Activated CD4-positive, CD25-positive, alpha-beta regulatory T cell treated with anti-CD3 and anti-CD28 coated beads, Interleukin-2, amount 50 U/mL, for 72 hours (primary cell): ENCODE measurements around the gene SPEM2.
"Not testable (repeated sequence)": the region's sequence is repeated elsewhere in the genome, so short reads cannot be mapped to it uniquely, and the experiment has no call there.

Experiments used
- DNase-seq: peaks from one replicate; pipeline ENCODE4 v3.0.0; 2021

The SPEM2 gene

DNA sequence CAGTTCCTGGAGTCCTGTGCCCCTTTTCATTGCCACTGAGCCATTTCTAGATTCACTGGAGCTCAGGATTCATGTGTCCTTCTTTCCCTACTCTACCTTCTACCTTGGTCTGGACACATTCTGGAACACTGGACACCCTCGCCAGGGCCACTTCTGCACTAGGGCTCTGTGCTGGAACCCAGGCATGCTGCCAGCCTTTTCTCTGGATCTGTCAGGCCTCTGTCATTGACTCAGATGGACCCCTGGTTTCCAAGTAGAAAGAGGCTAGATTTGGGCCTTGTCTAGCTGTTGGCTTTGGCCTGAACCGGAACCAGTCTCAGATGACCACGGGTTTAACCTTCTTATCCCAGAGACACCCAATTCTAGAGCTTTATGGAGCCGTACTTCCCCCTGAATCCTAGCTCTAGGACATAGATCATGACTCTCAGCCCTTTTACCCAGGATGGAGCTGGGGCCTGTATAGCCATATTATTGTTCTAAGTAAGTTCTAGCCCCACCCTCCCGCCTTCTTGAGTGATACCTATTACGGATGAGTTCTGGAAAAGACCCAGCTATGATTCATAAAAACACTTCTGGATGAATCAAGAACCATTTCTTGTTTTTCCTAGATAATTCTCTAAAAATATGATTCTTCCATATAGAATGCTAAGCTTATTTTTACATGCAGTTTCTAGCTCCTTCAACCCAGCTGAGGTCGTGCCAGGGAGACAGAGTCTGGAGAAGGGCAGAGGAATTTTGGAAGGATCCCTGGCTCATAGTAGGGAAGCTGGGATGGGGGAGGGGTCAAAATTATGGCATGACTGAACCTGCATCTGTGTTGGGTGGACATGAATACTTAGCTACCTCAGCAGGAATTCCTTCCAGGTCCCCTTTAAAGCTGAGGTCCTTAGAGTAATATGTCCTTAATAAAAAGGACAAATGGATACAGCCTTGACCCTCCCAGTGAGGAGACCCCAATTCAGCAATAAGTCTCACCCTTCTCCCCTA is 18.4 kb downstream of the SPEM2 start:
- no peak for DNase-seq

DNA sequence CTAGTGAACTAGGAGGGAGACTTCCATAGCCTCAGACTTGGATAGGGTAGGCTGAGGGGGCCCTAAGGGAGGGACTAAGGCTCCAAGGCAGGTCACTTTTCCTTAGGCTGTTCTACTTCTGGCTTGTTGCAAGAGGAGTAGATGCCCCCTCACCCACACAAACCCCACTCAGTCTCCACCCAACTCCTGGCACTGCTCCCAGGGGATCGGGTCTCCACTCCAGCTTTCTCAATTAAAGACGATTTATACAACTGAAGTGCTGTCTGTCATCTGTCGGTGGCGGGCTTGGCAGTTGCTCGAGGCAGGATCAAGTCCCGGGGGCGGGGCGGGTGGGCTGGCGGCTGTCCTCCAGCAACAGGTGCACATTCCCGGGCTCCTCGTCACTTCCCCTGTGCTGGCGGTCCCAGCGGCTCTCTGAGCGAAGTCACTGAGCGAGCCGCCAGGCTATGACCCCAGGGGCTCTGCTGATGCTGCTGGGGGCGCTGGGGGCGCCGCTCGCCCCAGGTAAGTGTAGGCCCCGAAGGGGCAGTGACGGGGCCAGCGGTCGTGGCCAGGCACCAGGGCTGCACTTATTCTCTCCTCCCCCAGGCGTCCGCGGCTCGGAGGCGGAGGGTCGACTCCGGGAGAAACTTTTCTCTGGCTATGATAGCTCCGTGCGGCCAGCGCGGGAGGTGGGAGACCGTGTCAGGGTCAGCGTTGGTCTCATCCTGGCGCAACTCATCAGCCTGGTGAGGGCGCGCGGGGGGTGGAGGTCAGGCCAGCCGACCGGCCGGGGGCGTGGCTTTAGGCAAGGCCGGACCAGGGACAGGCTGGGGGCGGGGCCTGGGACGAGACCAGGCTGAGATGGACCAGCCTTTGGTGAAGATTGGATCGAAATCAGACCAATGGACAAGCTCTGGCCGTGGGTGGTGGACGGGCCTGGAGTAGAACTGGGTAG is 19.5 kb downstream of the SPEM2 start, which contains the start of gene CHRNB1:
Gene CHRNB1 (plus strand): TSS at position 380 of the 937 bp plus-strand sequence. CDS start 67 bp downstream, at position 447.
- no peak for DNase-seq

DNA sequence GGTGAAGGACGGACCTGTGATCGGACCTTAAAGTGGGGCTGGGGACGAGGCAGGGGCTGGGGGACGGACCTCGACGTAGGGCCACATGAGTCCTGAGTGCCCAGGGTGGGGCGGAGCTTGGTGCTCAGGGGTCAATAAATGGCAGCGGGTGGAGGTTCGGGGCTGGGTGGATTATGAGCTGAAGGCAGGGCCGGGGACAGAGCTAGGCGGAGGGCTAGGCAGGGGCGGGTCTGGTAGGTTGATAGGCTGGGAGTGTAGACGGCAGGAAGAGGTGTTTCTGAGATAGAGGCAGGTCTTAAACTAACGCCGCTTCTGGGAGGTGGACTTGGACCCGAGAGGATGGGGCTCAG is 20.2 kb downstream of the SPEM2 start:
- no peak for DNase-seq

- no peak for DNase-seq
Measured at GRCh38 chr17:7448461-7448860, 23.0 kb downstream of the SPEM2 start.

- DNase-seq: no peak
Measured at GRCh38 chr17:7459961-7460545, 34.6 kb downstream of the SPEM2 start.

GRCh38 chr17:7460850-7461660 is 35.6 kb downstream of the SPEM2 start:
- DNase-seq: no peak

DNA sequence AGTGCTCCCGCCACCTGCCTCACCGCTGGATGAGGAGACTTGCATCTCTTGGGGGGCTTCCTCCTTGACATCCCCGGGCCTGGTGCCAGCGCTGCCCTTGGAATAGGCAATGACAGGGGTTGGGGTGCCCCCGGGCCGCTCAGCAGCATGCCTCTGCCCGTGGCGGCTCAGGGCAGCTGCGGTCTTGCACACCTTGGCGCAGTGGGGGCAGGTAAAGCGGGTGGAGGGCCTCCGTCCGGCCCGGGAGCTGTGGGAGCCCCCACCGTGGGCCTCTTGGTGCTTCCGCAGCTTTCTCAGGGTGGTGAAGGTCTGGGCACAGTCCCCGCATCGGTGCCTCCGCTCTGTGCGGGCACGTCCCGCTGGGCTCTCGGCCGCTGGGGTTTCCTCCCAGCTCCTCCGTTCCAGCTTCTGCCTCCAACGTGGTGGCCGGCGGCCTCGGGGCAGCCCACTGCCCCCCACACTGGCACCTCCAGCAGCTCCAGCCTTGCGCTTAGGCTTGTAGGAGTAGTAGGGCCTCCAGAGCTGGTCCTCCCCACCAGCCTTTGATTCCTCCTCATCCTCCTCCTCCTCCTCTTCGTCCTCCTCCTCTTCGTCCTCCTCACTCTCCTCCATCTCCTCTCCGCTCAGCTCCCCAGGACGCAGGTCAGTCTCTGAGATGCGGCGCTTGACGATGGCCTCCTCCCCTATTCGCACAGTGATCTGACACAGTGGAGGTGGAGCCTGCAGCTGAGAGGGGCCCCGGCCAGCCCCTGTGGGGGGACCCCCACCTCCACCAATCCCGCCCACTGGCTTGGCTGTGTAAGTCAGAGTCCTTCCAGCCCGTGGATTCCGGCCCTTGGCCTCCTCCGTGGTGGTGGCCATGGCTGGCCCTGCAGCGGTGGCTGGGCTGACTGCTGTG is 37.3 kb downstream of the SPEM2 start:
- no peak for DNase-seq

GRCh38 chr17:7463372-7463846 is 38.0 kb downstream of the SPEM2 start:
- no peak for DNase-seq

GRCh38 chr17:7464081-7464480 is 38.7 kb downstream of the SPEM2 start:
- no peak for DNase-seq

GRCh38 chr17:7465597-7466275 is 40.3 kb downstream of the SPEM2 start:
- no peak for DNase-seq

- DNase-seq: no peak
Measured at GRCh38 chr17:7466318-7466638, 40.9 kb downstream of the SPEM2 start.

- no peak for DNase-seq
Measured at GRCh38 chr17:7466639-7467341, 41.4 kb downstream of the SPEM2 start.

DNA sequence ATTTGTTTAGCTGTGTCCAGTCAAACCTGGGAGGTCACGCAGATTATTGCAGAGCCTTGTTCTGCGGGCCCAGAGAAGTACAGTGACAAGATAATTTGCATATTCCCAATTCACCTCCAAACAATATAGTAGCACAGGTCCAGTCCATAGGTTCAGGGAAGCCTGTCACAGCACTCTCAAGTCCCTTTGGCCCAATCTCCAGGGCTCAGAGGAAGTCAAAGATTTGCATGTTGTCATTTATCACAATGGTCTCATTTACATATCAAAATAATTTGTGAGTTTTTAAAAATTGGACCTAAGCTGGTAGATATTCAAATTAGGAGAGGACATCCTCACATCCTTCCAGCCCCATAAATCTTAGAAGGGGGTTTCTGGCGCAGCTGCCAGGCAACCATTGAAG is 42.1 kb downstream of the SPEM2 start:
- DNase-seq: no peak

DNA sequence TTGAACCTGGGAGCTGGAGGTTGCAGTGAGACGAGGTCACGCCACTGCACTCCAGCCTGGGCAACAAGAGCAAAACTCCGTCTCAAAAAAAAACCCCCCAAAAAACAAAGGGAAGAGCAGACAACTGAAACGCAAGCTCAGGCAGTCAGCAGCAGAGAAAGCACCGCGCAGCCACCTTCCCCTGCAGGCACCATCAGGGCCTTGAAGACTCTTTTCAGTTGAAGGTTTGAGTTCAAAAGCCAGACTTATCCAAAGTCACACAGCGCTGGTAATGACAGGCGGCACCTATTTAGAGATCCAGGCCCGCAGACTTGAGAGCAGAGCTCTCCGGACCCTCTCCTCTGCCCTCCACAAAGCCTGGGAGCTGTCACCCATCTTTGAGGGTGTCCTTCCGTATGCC is 42.9 kb downstream of the SPEM2 start:
- no peak for DNase-seq

DNA sequence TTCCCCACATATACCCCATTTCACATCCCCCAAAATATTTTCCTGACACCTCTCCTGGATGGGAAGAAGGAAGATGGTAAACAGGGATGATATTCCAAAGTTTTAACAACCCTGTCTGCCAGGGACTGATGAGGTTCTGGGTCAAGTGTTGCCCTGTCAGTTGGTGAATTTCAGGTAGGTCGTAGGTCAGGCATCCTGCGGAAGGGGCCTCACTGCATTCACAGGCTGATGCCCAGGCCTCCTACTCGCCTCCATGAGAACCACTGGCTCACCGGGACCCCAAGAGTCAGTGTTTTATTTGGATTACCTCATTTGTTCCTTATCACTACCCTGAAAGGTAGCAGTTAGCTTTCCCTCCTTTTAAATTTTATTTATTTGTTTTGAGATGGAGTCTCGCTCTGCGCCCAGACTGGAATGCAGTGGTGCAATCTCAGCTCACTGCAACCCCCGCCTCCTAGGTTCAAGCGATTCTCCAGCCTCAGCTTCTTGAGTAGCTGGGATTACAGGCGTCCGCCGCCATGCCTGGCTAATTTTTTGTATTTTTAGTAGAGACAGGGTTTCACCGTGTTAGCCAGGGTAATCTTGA is 43.5 kb downstream of the SPEM2 start:
- DNase-seq: no peak

- DNase-seq: not testable (repeated sequence)
Measured at GRCh38 chr17:7469843-7470242, 44.4 kb downstream of the SPEM2 start.

DNA sequence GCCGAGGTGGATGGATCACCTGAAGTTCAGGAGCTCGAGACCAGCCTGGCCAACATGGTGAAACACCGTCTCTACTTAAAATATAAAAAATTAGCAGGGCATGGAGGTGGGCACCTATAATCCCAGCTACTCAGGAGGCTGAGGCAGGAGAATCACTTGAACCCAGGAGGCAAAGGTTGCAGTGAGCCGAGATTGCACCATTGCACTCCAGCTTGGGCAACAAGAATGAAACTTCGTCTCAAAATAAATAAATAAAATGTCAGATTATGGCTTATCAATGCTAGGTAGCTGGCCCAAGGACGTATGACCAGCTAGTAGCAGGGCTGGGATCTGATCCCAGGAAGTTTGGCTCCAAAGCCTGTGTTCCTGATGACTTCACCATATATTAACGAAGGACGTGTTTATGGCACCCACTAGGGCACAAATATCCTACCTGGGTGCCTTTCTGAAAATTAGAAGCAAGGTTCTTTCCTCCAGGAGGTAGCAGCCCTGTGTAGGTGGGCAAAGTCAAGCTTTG is 45.1 kb downstream of the SPEM2 start:
- DNase-seq: not testable (repeated sequence)

DNA sequence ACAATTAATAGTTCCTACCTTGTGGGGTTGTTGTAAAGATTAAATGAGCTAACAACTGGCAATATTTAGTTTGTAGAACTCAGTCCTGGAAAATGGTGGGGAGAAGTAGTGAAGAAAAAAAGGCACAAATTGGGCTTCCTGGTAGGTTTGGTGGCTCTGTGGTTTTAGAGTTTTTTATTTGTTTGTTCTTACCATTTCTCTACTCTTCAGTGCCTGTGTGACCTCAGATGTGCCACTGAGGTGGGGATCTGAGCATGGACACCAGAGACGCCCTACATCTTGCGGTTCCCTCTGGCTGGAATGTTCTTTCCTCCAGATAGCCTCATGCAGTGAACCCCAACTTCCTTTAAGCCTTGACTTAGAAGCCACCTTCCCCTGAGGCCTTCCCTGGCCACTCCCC is 46.3 kb downstream of the SPEM2 start:
- no peak for DNase-seq

GRCh38 chr17:7474767-7475166 is 49.4 kb downstream of the SPEM2 start:
- DNase-seq: not testable (repeated sequence)
